ENCODE data around the gene AP1B1. TPM values are rescaled to one million over a fixed set of nuclear protein-coding genes. Genes with fewer than 3 reads are reported as not detected.
A peak's percentile ranks its signal among the peaks of the same experiment; 100 is the strongest.

Gene AP1B1
- polyA plus RNA-seq, 1 donor from 2014 or later = 43.8 TPM

DNA sequence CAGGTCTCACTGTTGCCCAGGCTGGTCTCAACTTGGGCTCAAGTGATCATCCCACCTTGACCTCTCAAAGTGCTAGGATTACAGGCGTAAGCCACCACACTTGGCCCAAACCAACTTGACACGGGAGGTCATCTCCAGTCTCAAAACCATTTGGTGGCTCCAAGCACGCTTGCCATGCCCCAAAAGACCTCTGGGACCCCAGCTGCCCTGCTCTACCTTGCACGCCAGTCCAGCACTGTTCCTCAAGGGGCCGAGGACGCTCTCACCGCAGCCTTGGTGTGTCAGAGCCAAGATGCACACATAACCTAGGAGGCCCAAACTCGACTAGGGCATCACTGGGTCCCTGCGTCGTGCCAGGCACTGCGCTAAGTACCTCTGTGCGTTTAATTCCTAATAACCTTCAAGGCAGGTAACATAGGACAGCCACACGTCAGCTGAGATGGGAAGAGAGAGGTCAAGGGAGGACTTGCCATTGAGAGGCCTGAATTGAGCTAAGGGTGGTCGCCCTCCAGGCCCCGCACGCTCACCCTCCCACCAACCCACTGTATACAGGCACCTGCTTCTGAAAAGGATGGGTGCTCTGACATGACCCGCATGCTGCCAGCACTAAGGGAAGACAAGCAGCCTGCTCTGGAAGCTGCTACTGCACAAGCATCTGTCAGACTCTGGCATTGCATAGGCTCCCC is 86.5 kb downstream of the AP1B1 start:
- no peaks in the 10 kb centered on the region for H3K79me2 ChIP-seq (replicated peaks; ENCODE audit: insufficient read depth, low read length)
- no peak overlapping the region for H3K4me2 ChIP-seq (ENCODE audit: low read length)
- peaks cover 11% of the 10 kb centered on the region for H3K27me3 ChIP-seq (ENCODE audit: insufficient read depth, low read depth, low read length)
- H2AFZ ChIP-seq (ENCODE audit: low read depth, low read length) = no peak overlapping the region
- H3K9ac ChIP-seq (ENCODE audit: low read length) = no peak overlapping the region
- H4K20me1 ChIP-seq (ENCODE audit: insufficient read depth) = no peaks in the 10 kb centered on the region
- H3F3A ChIP-seq (ENCODE audit: insufficient read depth, low read length, poor library complexity, severe bottlenecking) = no peaks in the 10 kb centered on the region
- no peaks in the 10 kb centered on the region for H3K9me3 ChIP-seq (ENCODE audit: low read length)
- TF ChIP-seq EZH2 (IDR thresholded peaks at IDR 0.05; ENCODE audit: borderline replicate concordance, insufficient read depth, low read length, poor library complexity, severe bottlenecking) = no peak
- TF ChIP-seq CTCF (IDR thresholded peaks at IDR 0.05; ENCODE audit: poor library complexity, severe bottlenecking) = no peak
- no peak for TF ChIP-seq MXI1 (conservative IDR thresholded peaks at IDR 0.05; ENCODE audit: poor library complexity, severe bottlenecking)
- no peak for TF ChIP-seq POLR2AphosphoS5 (IDR thresholded peaks at IDR 0.05)
- no peak for TF ChIP-seq SMC3 (conservative IDR thresholded peaks at IDR 0.05; ENCODE audit: poor library complexity)
- no peak for TF ChIP-seq TAF1 (IDR thresholded peaks at IDR 0.05; ENCODE audit: low read depth)
- no peak for TF ChIP-seq REST (IDR thresholded peaks at IDR 0.05; ENCODE audit: borderline replicate concordance)
- no peak for TF ChIP-seq RAD21 (conservative IDR thresholded peaks at IDR 0.05)
- no peak for TF ChIP-seq EP300 (conservative IDR thresholded peaks at IDR 0.05; ENCODE audit: poor library complexity, severe bottlenecking)
- H3K36me3 ChIP-seq (ENCODE audit: insufficient read depth, low read length) = peaks cover 9% of the 10 kb centered on the region
- no peak overlapping the region for H3K27ac ChIP-seq (ENCODE audit: low read length)
- no peaks in the 10 kb centered on the region for H3K9me2 ChIP-seq (ENCODE audit: insufficient read depth, low read length)
- H3K4me3 ChIP-seq (ENCODE audit: low read length) = no peak overlapping the region

DNA sequence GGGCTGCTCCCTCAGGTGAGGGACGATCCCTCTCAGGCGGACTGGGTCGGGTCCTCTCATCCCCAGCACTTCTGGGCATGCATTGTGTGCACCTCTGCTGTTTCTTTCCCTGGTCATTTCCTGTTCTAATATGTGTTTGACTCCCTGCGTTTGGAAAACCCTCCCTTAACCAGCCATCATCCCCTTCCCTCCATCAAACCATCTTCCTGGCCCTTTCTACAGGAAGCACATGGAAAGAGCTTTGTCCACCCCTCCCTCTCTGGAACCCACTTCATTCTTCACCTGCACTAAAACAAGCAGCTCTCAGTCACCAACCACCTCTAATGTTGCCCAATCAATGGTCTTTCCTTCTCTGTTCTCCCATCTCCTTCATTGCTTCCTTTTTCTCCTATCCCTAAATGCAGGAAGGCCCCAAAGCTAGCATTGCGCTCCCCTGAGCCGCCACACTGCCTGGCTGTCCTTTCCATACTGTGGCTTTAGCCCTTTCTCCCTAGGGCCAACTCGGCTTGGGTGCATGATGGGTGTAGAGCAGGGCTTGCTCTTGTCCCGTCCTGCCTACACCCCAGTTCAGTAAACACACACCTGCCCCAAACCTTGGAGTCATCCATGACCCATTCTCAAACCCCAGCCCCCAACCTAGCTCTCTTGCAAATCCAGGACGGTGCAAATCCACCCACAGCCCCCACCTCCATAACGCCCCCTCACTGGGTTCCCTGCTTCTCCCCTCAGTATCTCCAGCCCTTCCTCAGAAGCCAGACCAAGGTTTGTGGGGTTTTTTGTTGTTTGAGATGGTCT is 87.4 kb downstream of the AP1B1 start:
- H3F3A ChIP-seq (ENCODE audit: insufficient read depth, low read length, poor library complexity, severe bottlenecking) = no peaks in the 10 kb centered on the region
- H4K20me1 ChIP-seq (ENCODE audit: insufficient read depth) = no peaks in the 10 kb centered on the region
- H3K27me3 ChIP-seq (ENCODE audit: insufficient read depth, low read depth, low read length) = peaks cover 5% of the 10 kb centered on the region
- no peak overlapping the region for H3K27ac ChIP-seq (ENCODE audit: low read length)
- no peak overlapping the region for H2AFZ ChIP-seq (ENCODE audit: low read depth, low read length)
- TF ChIP-seq POLR2AphosphoS5 (IDR thresholded peaks at IDR 0.05) (peak; percentile 9), RAD21 (conservative IDR thresholded peaks at IDR 0.05) (no peak)
- H3K4me2 ChIP-seq (ENCODE audit: low read length) = no peak overlapping the region
- no peaks in the 10 kb centered on the region for H3K79me2 ChIP-seq (replicated peaks; ENCODE audit: insufficient read depth, low read length)
- H3K36me3 ChIP-seq (ENCODE audit: insufficient read depth, low read length) = peaks cover 12% of the 10 kb centered on the region
- H3K9me3 ChIP-seq (ENCODE audit: low read length) = no peaks in the 10 kb centered on the region
- H3K9me2 ChIP-seq (ENCODE audit: insufficient read depth, low read length) = no peaks in the 10 kb centered on the region
- no peak overlapping the region for H3K4me3 ChIP-seq (ENCODE audit: low read length)
- H3K9ac ChIP-seq (ENCODE audit: low read length) = no peak overlapping the region
